HG03097 (cell line): ENCODE data around the gene TLCD3A.
A peak's percentile ranks its signal among the peaks of the same experiment; 100 is the strongest.
"Not testable (repeated sequence)": the region's sequence is repeated elsewhere in the genome, so short reads cannot be mapped to it uniquely, and the experiment has no call there.

Experiments used
- ATAC-seq: cut with Tn5 transposase; IDR thresholded peaks from one replicate; pipeline ENCODE4 v1.9.1; 2021; ENCODE audit not compliant: unreplicated experiment, low FRiP score

The TLCD3A gene

DNA sequence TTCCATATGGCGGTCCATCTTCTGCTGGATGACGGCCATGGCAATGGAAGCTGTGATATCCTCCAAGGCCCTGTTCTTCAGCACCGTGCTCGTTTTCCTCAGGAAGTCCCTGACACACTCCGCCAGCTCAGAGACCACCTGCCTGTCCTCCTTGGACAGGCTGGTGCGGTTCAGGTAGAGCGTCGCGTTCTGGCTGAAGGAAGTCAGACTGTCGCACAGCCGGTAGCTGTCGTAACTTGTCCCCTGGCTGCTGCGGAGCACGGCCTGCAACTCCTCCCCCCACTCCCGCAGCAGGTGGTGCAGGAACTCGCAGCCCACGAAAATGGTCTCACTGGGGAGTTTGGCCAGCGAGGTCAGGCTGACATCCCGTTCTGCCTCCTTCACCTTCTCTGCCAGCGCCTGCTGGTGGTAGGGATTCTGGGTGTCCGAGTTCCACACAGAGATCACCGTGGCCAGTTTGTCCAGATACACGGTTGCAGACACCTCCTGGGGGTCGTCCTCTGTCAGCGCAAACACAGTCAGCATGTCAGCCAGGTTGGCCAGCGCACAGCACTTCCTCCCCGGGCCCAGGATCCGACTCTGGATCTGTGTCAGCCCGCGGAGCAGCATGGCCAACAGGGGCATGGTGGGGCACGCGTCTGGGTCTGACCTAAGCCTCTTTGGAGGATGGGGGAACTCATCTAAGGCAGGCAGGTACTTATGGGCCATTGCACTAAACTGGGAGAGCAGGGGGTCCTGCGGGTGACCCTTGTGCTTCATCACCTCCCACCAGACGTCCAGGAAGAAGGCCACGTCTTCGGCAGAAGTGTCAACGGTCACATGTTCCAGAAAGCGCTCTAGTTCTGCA is 14.6 kb downstream of the TLCD3A start:
- ATAC-seq: no peak

GRCh38 chr17:748604-749003 is 16.2 kb downstream of the TLCD3A start:
- not testable (repeated sequence) for ATAC-seq

DNA sequence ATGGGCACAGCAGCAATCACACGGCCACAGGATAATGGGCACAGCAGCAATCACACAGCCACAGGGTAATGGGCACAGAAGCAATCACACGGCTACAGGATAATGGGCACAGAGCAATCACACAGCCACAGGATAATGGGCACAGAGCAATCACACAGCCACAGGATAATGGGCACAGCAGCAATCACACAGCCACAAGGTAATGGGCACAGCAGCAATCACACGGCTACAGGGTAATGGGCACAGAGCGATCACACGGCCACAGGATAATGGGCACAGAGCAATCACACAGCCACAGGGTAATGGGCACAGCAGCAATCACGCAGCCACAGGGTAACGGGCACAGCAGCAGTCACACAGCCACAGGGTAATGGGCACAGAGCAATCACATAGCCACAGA is 17.0 kb downstream of the TLCD3A start:
- not testable (repeated sequence) for ATAC-seq

DNA sequence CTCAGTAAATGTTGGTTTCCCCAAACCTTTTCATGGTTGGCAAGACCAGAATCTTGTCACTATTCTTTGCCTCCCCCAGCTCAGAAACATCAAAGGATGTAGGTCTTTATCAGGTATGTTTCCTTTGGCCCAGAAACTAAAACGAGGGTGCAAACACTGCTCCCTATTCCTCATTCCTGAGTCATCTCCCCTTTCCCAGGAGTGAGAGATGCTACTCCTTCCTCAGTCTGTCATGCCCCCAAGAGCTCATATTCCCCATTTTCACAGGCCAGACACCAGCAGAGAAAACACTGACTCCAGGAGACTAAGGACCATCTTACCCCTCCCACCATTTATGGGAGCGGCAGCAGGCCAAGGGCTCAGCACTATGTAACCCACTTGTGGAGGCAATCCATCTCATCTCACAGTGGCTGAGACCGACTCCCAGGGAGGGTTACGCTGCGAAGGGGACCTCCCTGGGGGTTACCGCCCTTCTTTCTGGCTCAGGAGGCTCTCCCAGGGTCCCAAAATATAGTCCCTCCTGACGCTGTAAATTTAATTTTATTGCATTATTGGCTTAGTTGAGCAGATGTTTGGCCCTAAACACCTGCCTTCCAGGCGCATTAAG is 18.1 kb downstream of the TLCD3A start:
- ATAC-seq: no peak

- peak; percentile 27 for ATAC-seq
Observed at GRCh38 chr17:751269-752001, 19.0 kb downstream of the TLCD3A start.

DNA sequence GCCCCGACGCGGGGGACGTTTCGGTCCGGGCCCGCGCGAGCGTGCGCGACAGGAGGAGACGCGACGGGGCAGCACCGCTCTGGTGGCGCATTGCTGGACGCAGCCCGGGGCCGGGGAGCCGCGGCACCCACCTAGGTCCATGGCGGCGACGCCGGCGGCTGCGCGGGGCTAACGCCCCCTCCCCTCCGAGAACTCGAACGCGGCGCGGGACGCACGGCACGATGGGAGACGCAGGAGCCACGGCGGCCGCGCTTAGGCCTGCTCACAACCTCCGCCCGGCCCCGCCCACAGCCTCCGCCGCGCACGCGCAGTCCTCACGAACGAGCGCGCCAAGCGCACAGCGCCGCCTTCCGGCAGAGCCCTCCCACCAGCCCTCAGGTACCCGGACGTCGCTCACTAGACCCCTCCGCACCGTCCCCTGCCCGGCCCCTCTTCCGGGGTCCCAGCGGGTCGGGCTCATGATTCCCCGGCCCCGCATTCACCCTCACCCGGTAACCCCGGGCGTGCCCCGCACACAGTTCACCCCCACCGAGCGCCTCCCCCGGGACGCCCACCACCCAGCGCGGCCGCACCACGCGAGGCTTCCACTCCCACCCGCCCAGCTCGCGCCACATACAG is 19.7 kb downstream of the TLCD3A start, which contains the start of gene GEMIN4:
TSS of gene GEMIN4 (minus strand) at position 263 of the 618 bp plus-strand sequence. CDS start at position 141, 122 bp downstream.
- peak; percentile 82 for ATAC-seq

GRCh38 chr17:752620-753219 is 20.3 kb downstream of the TLCD3A start:
- ATAC-seq: no peak

- no peak for ATAC-seq
Observed at GRCh38 chr17:753418-753817, 21.0 kb downstream of the TLCD3A start.

DNA sequence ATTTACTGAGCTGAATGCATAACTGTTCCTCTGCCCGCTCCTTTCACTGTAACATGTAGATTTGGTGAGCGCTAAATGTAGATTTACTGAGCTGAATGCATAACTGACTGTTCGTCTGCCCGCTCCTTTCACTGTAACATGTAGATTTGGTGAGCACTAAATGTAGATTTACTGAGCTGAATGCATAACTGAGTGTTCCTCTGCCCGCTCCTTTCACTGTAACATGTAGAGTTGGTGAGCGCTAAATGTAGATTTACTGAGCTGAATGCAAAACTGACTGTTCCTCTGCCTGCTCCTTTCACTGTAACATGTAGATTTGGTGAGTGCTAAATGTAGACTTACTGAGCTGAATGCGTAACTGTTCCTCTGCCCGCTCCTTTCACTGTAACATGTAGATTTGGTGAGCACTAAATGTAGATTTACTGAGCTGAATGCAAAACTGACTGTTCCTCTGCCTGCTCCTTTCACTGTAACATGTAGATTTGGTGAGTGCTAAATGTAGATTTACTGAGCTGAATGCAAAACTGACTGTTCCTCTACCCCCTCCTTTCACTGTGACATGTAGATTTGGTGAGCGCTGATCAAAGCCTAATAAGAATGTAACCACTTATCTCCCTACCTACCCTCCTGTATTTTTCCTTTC is 23.0 kb downstream of the TLCD3A start:
- ATAC-seq: not testable (repeated sequence)

- ATAC-seq: not testable (repeated sequence)
Observed at GRCh38 chr17:756010-756567, 23.7 kb downstream of the TLCD3A start.

- ATAC-seq: no peak
Observed at GRCh38 chr17:759964-760363, 27.6 kb downstream of the TLCD3A start.

GRCh38 chr17:760371-760770 is 28.0 kb downstream of the TLCD3A start:
- no peak for ATAC-seq

DNA sequence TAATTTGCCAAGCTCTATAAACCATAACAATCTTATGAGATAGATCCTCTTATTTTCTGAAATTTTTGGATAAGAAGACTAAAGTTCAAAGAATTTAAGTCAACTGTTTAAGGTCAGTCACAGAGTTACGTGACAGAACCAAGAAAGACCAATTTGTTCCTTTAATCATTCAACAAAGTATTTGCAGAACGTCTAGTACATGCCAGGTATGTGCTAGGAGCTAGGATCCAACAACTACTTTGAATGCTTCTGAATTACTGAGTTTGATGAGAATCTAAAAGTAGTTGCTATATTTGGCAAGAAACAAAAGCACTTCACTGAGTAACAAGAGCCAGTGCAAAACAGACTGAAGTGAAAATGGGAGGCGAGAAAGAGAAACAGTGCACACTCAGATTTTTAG is 34.7 kb downstream of the TLCD3A start:
- no peak for ATAC-seq

GRCh38 chr17:773016-773415 is 40.6 kb downstream of the TLCD3A start:
- no peak for ATAC-seq

DNA sequence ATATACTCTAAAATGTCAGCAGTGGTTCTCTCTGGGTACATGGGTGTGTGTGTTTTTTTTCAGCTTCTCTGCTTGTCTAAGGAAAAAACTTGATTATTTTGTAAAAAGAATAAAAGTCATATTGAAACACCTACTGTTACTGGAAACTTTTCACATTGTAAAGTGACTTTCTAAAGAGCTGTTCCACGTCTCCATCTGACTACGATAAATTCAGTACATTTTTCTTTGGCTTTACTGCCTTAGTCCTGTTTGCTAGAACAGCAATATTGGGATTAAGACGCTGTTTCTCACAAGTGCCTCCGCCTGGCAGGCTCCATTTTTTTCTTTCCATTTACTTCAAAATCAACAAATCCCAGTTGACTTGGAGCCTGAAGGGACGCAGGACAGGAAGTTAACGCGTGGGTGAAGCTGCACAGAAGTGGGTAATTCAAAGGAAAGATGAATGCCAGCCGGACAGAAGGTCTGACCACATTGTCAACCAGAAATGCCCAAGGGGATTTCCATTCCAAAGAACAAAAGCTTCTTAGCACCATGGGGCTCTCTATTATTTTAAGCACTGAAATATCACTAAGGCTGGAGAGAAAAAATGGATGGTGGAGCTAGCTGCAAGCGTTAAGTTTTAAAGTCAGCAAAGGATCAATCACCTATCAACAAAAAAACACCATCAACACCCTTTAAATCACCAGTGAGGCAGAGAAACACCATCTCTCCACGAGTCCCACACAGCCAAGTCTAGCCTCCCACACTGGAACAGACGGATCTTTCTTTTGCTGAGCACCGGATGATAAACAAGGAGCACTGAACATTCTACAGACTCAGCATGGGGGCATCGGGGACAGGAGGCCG is 41.3 kb downstream of the TLCD3A start:
- no peak for ATAC-seq

DNA sequence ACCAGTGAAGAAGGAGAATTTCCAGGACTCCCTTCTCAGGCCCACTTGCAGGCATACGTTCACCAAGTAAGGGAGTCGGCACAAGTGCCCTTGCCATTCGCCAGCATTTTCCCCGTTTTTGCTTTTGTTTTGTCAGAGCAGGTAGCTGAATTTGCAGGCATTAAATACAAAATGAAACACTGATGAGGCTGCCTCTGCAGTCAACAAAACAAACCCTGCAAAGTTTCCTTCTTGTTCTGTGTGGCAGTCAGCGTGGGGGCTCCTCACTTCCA is 41.9 kb downstream of the TLCD3A start:
- ATAC-seq: no peak

GRCh38 chr17:778096-778495 is 45.7 kb downstream of the TLCD3A start:
- ATAC-seq: no peak

GRCh38 chr17:781805-782731 is 49.7 kb downstream of the TLCD3A start, which contains the start of the genes GLOD4 and MRM3:
TSS of gene GLOD4 (minus strand) at chr17:782280. CDS start at chr17:782255, 25 bp downstream.
TSS of gene MRM3 (plus strand) at chr17:782353. CDS start at chr17:782379, 26 bp downstream.
- peak; percentile 89 for ATAC-seq
